Peyer's patch (tissue), 4 donors: ENCODE results near the gene SCUBE1.

Experiments used
- CTCF ChIP-seq, 6 experiments: fragments of 450-650 bp in 4 of 6; fragments of 200-600 bp in 2 of 6; sonication (generic) in 1 of 6; IDR thresholded peaks; one replicate each; pipeline ENCODE4 v1.5.1; 2017 to 2019; ENCODE audit warnings: antibody characterized with exemption in 6 of 6, mild to moderate bottlenecking in 3 of 6, moderate library complexity in 1 of 6
- POLR2A ChIP-seq, 2 donors: fragments of 450-650 bp; IDR thresholded peaks; one replicate each; pipeline ENCODE4 v1.5.1; 2017; ENCODE audit warnings: antibody characterized with exemption in 2 of 2, mild to moderate bottlenecking in 2 of 2, moderate library complexity in 2 of 2

- TF ChIP-seq CTCF (IDR thresholded peaks at IDR 0.05) (no peak), POLR2A (IDR thresholded peaks at IDR 0.05) (no peak)
Observed at GRCh38 chr22:43342347-43343261, 568 bp downstream of the SCUBE1 start.
